ENCODE measurements around the gene NPLOC4. TPM values are rescaled to one million over a fixed set of nuclear protein-coding genes. Genes with fewer than 3 reads are reported as not detected.
A peak's percentile ranks its signal among the peaks of the same experiment; 100 is the strongest.

Gene NPLOC4
- total and polyA plus RNA-seq, 9 of the 15 experiments (the other 6 are each of a cell fraction or from before 2014, with no cell fraction given) = 1.5 to 116 (median 64.5) TPM

GRCh38 chr17:81519284-81520020, 117.5 kb downstream of the NPLOC4 start (continued):
- TF ChIP-seq KLF13 (tag; IDR thresholded peaks at IDR 0.05; ENCODE audit: borderline replicate concordance, low read depth) (no peak), ZNF143 (CRISPR knock-in tag; IDR thresholded peaks at IDR 0.05) (no peak), IRF2 (CRISPR knock-in tag; IDR thresholded peaks at IDR 0.05) (no peak), E2F3 (CRISPR knock-in tag; IDR thresholded peaks at IDR 0.05) (no peak), KLF1 (tag; IDR thresholded peaks at IDR 0.05) (no peak), HDAC2 (IDR thresholded peaks at IDR 0.05) (0 out of 2 replicates have a peak, but pooled peaks have one; percentile 31), GABPB2 (CRISPR knock-in tag; conservative IDR thresholded peaks at IDR 0.05) (no peak), DPF2 (IDR thresholded peaks at IDR 0.05) (peak; percentile 70), ZNF146 (CRISPR knock-in tag; IDR thresholded peaks at IDR 0.05; ENCODE audit: unreplicated experiment) (no peak), NCOA4 (IDR thresholded peaks at IDR 0.05; ENCODE audit: partially characterized antibody) (no peak), DDX20 (tag; IDR thresholded peaks at IDR 0.05; ENCODE audit: low read depth) (no peak), SAP30 (IDR thresholded peaks at IDR 0.05; ENCODE audit: borderline replicate concordance, insufficient read depth, low read depth, low read length, poor library complexity, severe bottlenecking) (peak; percentile 5), THAP7 (CRISPR knock-in tag; IDR thresholded peaks at IDR 0.05) (0 out of 2 replicates have a peak, but pooled peaks have one; percentile 40), NFXL1 (CRISPR knock-in tag; IDR thresholded peaks at IDR 0.05) (no peak), ZNF77 (CRISPR knock-in tag; IDR thresholded peaks at IDR 0.05) (no peak), HES1 (IDR thresholded peaks at IDR 0.05; ENCODE audit: low read depth) (no peak), NFE2L1 (tag; IDR thresholded peaks at IDR 0.05; ENCODE audit: borderline replicate concordance, low read depth) (no peak), FOXM1 (IDR thresholded peaks at IDR 0.05; ENCODE audit: low read depth) (no peak), FOXM1 (CRISPR knock-in tag; IDR thresholded peaks at IDR 0.05; ENCODE audit: low read depth) (no peak), KHSRP (IDR thresholded peaks at IDR 0.05) (no peak), BRD9 (IDR thresholded peaks at IDR 0.05; ENCODE audit: low read depth, partially characterized antibody) (no peak), TEAD2 (tag; IDR thresholded peaks at IDR 0.05) (no peak), MLX (CRISPR knock-in tag; conservative IDR thresholded peaks at IDR 0.05) (no peak), ELF1 (tag; IDR thresholded peaks at IDR 0.05) (no peak), ZKSCAN8 (CRISPR knock-in tag; IDR thresholded peaks at IDR 0.05) (no peak), TBL1XR1 (IDR thresholded peaks at IDR 0.05; ENCODE audit: low read length in 2 of 2) (no peak), CTCF (IDR thresholded peaks at IDR 0.05 in 2 of 3, conservative IDR thresholded peaks at IDR 0.05 in 1 of 3; ENCODE audit: insufficient read depth in 2 of 3, low read depth in 1 of 3, low read length in 3 of 3) (peak; percentile 38 to 74 (median 46); a peak in 5 of 6 replicates)

All from K562 (cell line).